GM23338 (cell line): ENCODE data around the gene ENDOV.

Experiments used
- CREB1 ChIP-seq: fragments of 250-450 bp; sonication (Bioruptor Pico); IDR thresholded peaks from 2 replicates; pipeline ENCODE4 v1.5.0; 2020; ENCODE audit warnings: low read depth, mild to moderate bottlenecking, moderate library complexity
- CTCF ChIP-seq, 2 experiments: fragments of 200-600 bp in 1 of 2; sonication (generic) in 1 of 2; conservative IDR thresholded peaks; 2 replicates each; pipeline versions ENCODE4 v1.5.1 to v1.6.1; 2016 to 2017; ENCODE audit warnings: antibody characterized with exemption in 2 of 2, low read depth in 2 of 2, mild to moderate bottlenecking in 2 of 2, moderate library complexity in 1 of 2
- ETS1 ChIP-seq: IDR thresholded peaks from 2 replicates; pipeline ENCODE4 v1.6.1; 2016; ENCODE audit warnings: antibody characterized with exemption
- EZH2 ChIP-seq: fragments of 200-600 bp; sonication (generic); IDR thresholded peaks from one replicate; pipeline ENCODE4 v1.8.0; 2017; ENCODE audit warnings: antibody characterized with exemption, mild to moderate bottlenecking, low read depth; ENCODE audit not compliant: unreplicated experiment
- EZH2phosphoT487 ChIP-seq: fragments of 200-600 bp; sonication (generic); IDR thresholded peaks from one replicate; pipeline ENCODE4 v1.8.1; 2018; ENCODE audit warnings: antibody characterized with exemption; ENCODE audit not compliant: unreplicated experiment
- JUNB ChIP-seq: IDR thresholded peaks from one replicate; pipeline ENCODE4 v1.6.1; 2016; ENCODE audit warnings: antibody characterized with exemption; ENCODE audit not compliant: unreplicated experiment
- POLR2AphosphoS5 ChIP-seq: IDR thresholded peaks from 2 replicates; pipeline ENCODE4 v1.6.1; 2016; ENCODE audit warnings: antibody characterized with exemption, low read depth
- REST ChIP-seq: IDR thresholded peaks from one replicate; pipeline ENCODE4 v1.6.1; 2018; ENCODE audit warnings: antibody characterized with exemption; ENCODE audit not compliant: unreplicated experiment
- STAT1 ChIP-seq: IDR thresholded peaks from one replicate; pipeline ENCODE4 v1.6.1; 2016; ENCODE audit warnings: antibody characterized with exemption; ENCODE audit not compliant: unreplicated experiment
- ZNF331 ChIP-seq: fragments of 250-450 bp; sonication (Bioruptor Pico); IDR thresholded peaks from 2 replicates; pipeline ENCODE4 v1.5.0; 2020; ENCODE audit warnings: low read depth, mild to moderate bottlenecking, moderate library complexity

DNA sequence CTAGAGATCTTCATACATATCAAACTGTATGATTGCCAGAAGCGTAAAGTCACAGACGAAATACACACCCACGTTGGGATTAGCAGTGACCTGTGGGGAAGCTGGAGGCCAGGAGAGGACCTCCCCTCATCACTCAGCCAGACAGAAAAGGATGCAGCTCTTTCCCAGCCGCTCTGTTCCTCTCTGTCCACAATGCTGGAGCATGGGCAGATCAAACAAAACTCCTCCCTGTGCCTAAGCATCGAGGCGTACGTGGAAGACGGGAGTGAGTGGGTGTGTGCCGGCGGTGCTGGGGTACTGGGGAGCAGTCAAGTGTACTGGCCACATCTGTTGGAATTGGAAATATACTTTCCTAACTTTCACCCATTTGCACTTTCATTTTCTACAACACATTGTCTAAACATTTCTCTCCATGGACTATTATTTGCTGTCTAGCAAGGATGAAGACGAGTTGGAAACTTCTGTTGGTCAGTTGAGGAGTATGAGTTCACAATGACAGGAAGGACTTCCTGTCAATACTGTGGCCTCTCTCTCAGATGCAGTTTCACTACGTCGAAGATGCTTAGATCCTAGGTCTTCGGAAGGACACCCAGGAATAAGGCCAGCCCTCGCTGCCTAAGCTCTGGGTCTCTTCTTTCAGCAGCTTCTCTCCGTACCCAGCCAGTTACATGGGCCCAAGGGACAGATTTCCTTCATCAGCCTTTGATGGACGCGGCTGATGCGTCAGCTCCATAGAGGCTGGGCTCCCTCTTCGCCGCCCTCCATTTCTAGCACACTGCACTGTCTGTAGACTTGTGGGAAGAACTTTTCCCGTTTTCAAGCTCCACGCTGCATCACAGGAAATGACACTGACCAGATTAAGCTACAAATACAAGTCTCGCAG, 30.6 kb upstream of the ENDOV start:
- TF ChIP-seq POLR2AphosphoS5 (no peak), REST (no peak), EZH2phosphoT487 (no peak), CTCF (conservative IDR thresholded peaks at IDR 0.05; ENCODE audit: low read depth in 2 of 2) (no peak), ZNF331 (CRISPR knock-in tag) (no peak), EZH2 (no peak), CREB1 (CRISPR knock-in tag) (no peak), STAT1 (no peak), JUNB (no peak), ETS1 (no peak)
